Erythroblast (primary cell): ENCODE results near the gene SERP1.

ENCODE experiments used
- GATA1 ChIP-seq: IDR thresholded peaks from 2 replicates; pipeline ENCODE4 v1.6.1; 2011; ENCODE audit warnings: low read depth, mild to moderate bottlenecking, control low read depth, low read length, moderate library complexity
- POLR2A ChIP-seq: IDR thresholded peaks from 2 replicates; pipeline ENCODE4 v1.6.1; 2011; ENCODE audit warnings: mild to moderate bottlenecking, low read length

DNA sequence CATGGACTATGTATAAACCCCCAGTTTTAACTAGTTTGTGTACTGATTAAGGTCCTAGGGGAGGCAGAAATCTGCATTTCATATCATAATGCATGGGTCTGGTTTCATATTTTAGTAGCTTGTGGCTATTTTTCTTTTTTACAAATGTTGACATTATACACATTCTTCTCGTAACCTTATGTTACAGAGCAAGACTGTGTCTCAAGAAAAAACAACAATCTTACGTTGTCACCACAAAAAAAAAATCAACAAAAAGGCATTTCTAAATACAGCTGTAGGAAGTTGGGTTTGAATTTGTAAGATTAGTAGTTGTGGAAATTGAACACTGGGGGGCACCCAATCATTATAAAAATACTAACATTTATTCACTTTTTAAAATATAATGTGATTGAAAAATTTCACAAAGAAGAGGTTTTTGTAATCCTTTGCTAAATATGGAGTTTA, 17.9 kb downstream of the SERP1 start:
- TF ChIP-seq POLR2A, result no peak
- no peak for TF ChIP-seq GATA1
